HCT116 (cell line): ENCODE results near the gene SYNE1. TPM values are rescaled to one million over a fixed set of nuclear protein-coding genes. Genes with fewer than 3 reads are reported as not detected.

Experiments
- ATAC-seq: fragments of 200-7000 bp; cut with Tn5 transposase; 2 replicates; pipeline ENCODE4 v1.9.1; 2020; ENCODE audit warnings: mild to moderate bottlenecking, moderate library complexity
- BruUV-seq: library from RNA; stranded (reverse); fragments of 400-500 nt; replicated peaks from 2 replicates; lab custom pipeline; 2021; lab: Mats Ljungman, UMichigan
- CTCF ChIA-PET: fragments of 300-600 bp; sonication (Branson Sonifier 250); formaldehyde crosslinking; loops from one replicate; lab custom pipeline; 2021; ENCODE audit warnings: antibody characterized with exemption; lab: Charles Lee
- POLR2A ChIA-PET: fragments of 300-600, 350-600 bp; sonication (Branson Sonifier 250); formaldehyde crosslinking; loops from one replicate; lab custom pipeline; 2021; ENCODE audit warnings: antibody characterized with exemption; lab: Charles Lee
- RAD21 ChIA-PET, 2 experiments: fragments of 300-600 bp; sonication (Branson Sonifier 250); formaldehyde crosslinking; loops; one replicate each; lab custom pipeline; 2023; ENCODE audit warnings: low total read pairs in 2 of 2; ENCODE audit not compliant: uncharacterized antibody in 2 of 2, unreplicated experiment in 2 of 2, low non-redundant PET in 1 of 2; lab: Charles Lee
- DNase-seq: peaks from one replicate; pipeline ENCODE4 v3.0.0-alpha.2; 2010; ENCODE audit warnings: low read depth, low spot score
- H2AFZ ChIP-seq: fragments of 200-600 bp; shearing (Covaris generic), sonication (generic); 2 replicates; pipeline ENCODE4 v1.6.1; 2017; ENCODE audit warnings: low read depth, mixed run types, mixed read lengths, antibody characterized with exemption, low read length; ENCODE audit not compliant: poor library complexity, severe bottlenecking
- H3K27ac ChIP-seq: 2 replicates; pipeline ENCODE4 v1.5.1; 2012; ENCODE audit warnings: low read depth, low read length
- H3K27me3 ChIP-seq: fragments of 200-600 bp; sonication (generic); 2 replicates; pipeline ENCODE4 v1.6.1; 2016; ENCODE audit warnings: mixed run types, low read length, mixed read lengths; ENCODE audit not compliant: insufficient read depth
- H3K36me3 ChIP-seq, 2 experiments: fragments of 200-500 bp in 1 of 2; fragments of 200-600 bp in 1 of 2; sonication (Bioruptor generic) in 1 of 2; sonication (generic) in 1 of 2; 2 replicates each; pipeline versions ENCODE4 v1.5.1 to v1.6.1; 2014 to 2016; ENCODE audit warnings: low read length in 2 of 2, inconsistent platforms in 1 of 2, mixed read lengths in 1 of 2, mixed run types in 1 of 2; ENCODE audit not compliant: insufficient read depth in 2 of 2, control insufficient read depth in 1 of 2
- H3K4me1 ChIP-seq, 2 experiments: fragments of 200-600 bp in 1 of 2; sonication (generic) in 1 of 2; 2 replicates each; pipeline versions ENCODE4 v1.5.1 to v1.6.1; 2012 to 2017; ENCODE audit warnings: low read length in 2 of 2, inconsistent platforms in 1 of 2, mild to moderate bottlenecking in 1 of 2, mixed read lengths in 1 of 2, mixed run types in 1 of 2, moderate library complexity in 1 of 2; ENCODE audit not compliant: insufficient read depth in 2 of 2, control insufficient read depth in 1 of 2
- H3K4me2 ChIP-seq: fragments of 200-600 bp; sonication (generic); 2 replicates; pipeline ENCODE4 v1.6.1; 2017; ENCODE audit warnings: mixed run types, low read length, mixed read lengths
- H3K4me3 ChIP-seq, 2 experiments: fragments of 200-600 bp in 1 of 2; sonication (generic) in 1 of 2; replicated peaks in 1 of 2; 2 replicates each; pipeline ENCODE4 v1.5.1; 2011 to 2016; ENCODE audit warnings: low read length in 2 of 2, control low read depth in 1 of 2, low read depth in 1 of 2, mild to moderate bottlenecking in 1 of 2, mixed read lengths in 1 of 2, mixed run types in 1 of 2
- H3K79me2 ChIP-seq: fragments of 200-600 bp; sonication (generic); 2 replicates; pipeline ENCODE4 v1.6.1; 2017; ENCODE audit warnings: mild to moderate bottlenecking, mixed run types, low read length, moderate library complexity, mixed read lengths; ENCODE audit not compliant: insufficient read depth
- H3K9ac ChIP-seq: fragments of 200-600 bp; sonication (generic); 2 replicates; pipeline ENCODE4 v1.6.1; 2016; ENCODE audit warnings: low read length, mixed read lengths
- H3K9me2 ChIP-seq: fragments of 200-600 bp; sonication (generic), shearing (Covaris generic); 2 replicates; pipeline ENCODE4 v1.6.1; 2017; ENCODE audit warnings: mixed run types, mild to moderate bottlenecking, moderate library complexity; ENCODE audit not compliant: insufficient read depth
- H3K9me3 ChIP-seq, 2 experiments: fragments of 200-500 bp in 1 of 2; fragments of 200-600 bp in 1 of 2; sonication (Bioruptor generic) in 1 of 2; sonication (generic) in 1 of 2; 2 replicates each; pipeline ENCODE4 v1.6.1; 2014 to 2017; ENCODE audit warnings: low read length in 2 of 2, mixed read lengths in 2 of 2, inconsistent platforms in 1 of 2, low read depth in 1 of 2, mild to moderate bottlenecking in 1 of 2, mixed run types in 1 of 2, moderate library complexity in 1 of 2; ENCODE audit not compliant: control insufficient read depth in 1 of 2, insufficient read depth in 1 of 2
- H4K20me1 ChIP-seq: fragments of 200-600 bp; sonication (generic), shearing (Covaris generic); 2 replicates; pipeline ENCODE4 v1.6.1; 2017; ENCODE audit warnings: mixed run types, mild to moderate bottlenecking, moderate library complexity; ENCODE audit not compliant: insufficient read depth
- CBX3 ChIP-seq: IDR thresholded peaks from 2 replicates; pipeline ENCODE4 v1.6.1; 2012; ENCODE audit warnings: low read depth
- CEBPB ChIP-seq: IDR thresholded peaks from 2 replicates; pipeline ENCODE4 v1.6.1; 2012; ENCODE audit warnings: low read depth
- EZH2 ChIP-seq: fragments of 200-600 bp; sonication (generic); IDR thresholded peaks from 2 replicates; pipeline ENCODE4 v1.6.1; 2017; ENCODE audit warnings: antibody characterized with exemption, mixed run types
- EZH2phosphoT487 ChIP-seq: fragments of 200-600 bp; IDR thresholded peaks from 2 replicates; pipeline ENCODE4 v1.6.1; 2018; ENCODE audit warnings: antibody characterized with exemption, borderline replicate concordance
- FOSL1 ChIP-seq: IDR thresholded peaks from 2 replicates; pipeline ENCODE4 v1.6.1; 2012; ENCODE audit warnings: low read depth
- JUND ChIP-seq: IDR thresholded peaks from 2 replicates; pipeline ENCODE4 v1.6.1; 2012
- POLR2A ChIP-seq: IDR thresholded peaks from 2 replicates; pipeline ENCODE4 v1.7.0; 2011; ENCODE audit warnings: borderline replicate concordance; ENCODE audit not compliant: insufficient read depth, insufficient read length; ENCODE audit errors: extremely low read depth
- POLR2AphosphoS5 ChIP-seq: IDR thresholded peaks from 2 replicates; pipeline ENCODE4 v1.6.1; 2011; ENCODE audit warnings: mild to moderate bottlenecking, low read depth, low read length, moderate library complexity
- RAD21 ChIP-seq: IDR thresholded peaks from 2 replicates; pipeline ENCODE4 v1.6.1; 2012; ENCODE audit warnings: low read depth, mild to moderate bottlenecking
- REST ChIP-seq: IDR thresholded peaks from 2 replicates; pipeline ENCODE4 v1.6.1; 2012; ENCODE audit warnings: low read depth
- SP1 ChIP-seq: IDR thresholded peaks from 2 replicates; pipeline ENCODE4 v1.6.1; 2012; ENCODE audit warnings: low read depth
- TCF7L2 ChIP-seq: IDR thresholded peaks from 2 replicates; pipeline ENCODE4 v1.7.0; 2011; ENCODE audit warnings: borderline replicate concordance, inconsistent platforms; ENCODE audit not compliant: insufficient read depth, insufficient read length; ENCODE audit errors: extremely low read depth
- intact Hi-C: fragments of 100-400 bp; cut with micrococcal nuclease; formaldehyde crosslinking; loops from 2 replicates; pipeline ENCODE4 v1.10.0; 2022
- total RNA-seq: library from RNA; stranded (reverse); gene quantifications from one replicate; pipeline ENCODE4 v1.2.1, GENCODE V29; 2021; ENCODE audit not compliant: unreplicated experiment

SYNE1 gene
- total RNA-seq, 1 experiment from 2014 or later: 5.4 TPM

GRCh38 chr6:152292555-152292954 lies 344.6 kb downstream of the SYNE1 start (continued):
- no peak for TF ChIP-seq REST
- no peak for TF ChIP-seq EZH2
- no peak for TF ChIP-seq CBX3
- no peak for TF ChIP-seq POLR2A
- no peak for TF ChIP-seq SP1
- TF ChIP-seq POLR2AphosphoS5: no peak
- no peak for TF ChIP-seq JUND
- no peak for TF ChIP-seq RAD21
- no peak for TF ChIP-seq EZH2phosphoT487
- no peak for TF ChIP-seq FOSL1
- no peak for TF ChIP-seq CEBPB

- H3K4me1 ChIP-seq: no peaks in the 10 kb centered on the region
- intact Hi-C loops: no loop called here
- BruUV-seq: no TSS peak
- H3K36me3 ChIP-seq: no peaks in the 10 kb centered on the region
- no peaks in the 10 kb centered on the region for H3K27me3 ChIP-seq
- CTCF ChIA-PET: interaction anchor here (0.9 kb wide), 1 partner anchor 11 kb away, joined by 3 read pairs; no protein-coding TSS in a partner anchor
- TF ChIP-seq TCF7L2 (no peak), POLR2A (no peak)
- no peak overlapping the region for H3K9ac ChIP-seq
- RAD21 ChIA-PET: no interaction called here
- H3K79me2 ChIP-seq: no peaks in the 10 kb centered on the region
- DNase-seq (no peak), ATAC-seq (no peak)
- no peak overlapping the region for H2AFZ ChIP-seq
- H3K4me3 ChIP-seq: no peak overlapping the region
- H3K27ac ChIP-seq: no peak overlapping the region
- H3K4me2 ChIP-seq: no peak overlapping the region
- POLR2A ChIA-PET: no interaction called here
- H4K20me1 ChIP-seq: no peaks in the 10 kb centered on the region
- H3K9me3 ChIP-seq: no peaks in the 10 kb centered on the region
- H3K9me2 ChIP-seq: no peaks in the 10 kb centered on the region
Observed at GRCh38 chr6:152290693-152291092, 346.5 kb downstream of the SYNE1 start.
